GM18511 (cell line): Measurements from ENCODE around the gene CYP11A1.

Source experiments
- ATAC-seq: cut with Tn5 transposase; IDR thresholded peaks from one replicate; pipeline ENCODE4 v1.9.1; 2021; ENCODE audit warnings: mild to moderate bottlenecking, moderate library complexity; ENCODE audit not compliant: unreplicated experiment

The CYP11A1 gene

DNA sequence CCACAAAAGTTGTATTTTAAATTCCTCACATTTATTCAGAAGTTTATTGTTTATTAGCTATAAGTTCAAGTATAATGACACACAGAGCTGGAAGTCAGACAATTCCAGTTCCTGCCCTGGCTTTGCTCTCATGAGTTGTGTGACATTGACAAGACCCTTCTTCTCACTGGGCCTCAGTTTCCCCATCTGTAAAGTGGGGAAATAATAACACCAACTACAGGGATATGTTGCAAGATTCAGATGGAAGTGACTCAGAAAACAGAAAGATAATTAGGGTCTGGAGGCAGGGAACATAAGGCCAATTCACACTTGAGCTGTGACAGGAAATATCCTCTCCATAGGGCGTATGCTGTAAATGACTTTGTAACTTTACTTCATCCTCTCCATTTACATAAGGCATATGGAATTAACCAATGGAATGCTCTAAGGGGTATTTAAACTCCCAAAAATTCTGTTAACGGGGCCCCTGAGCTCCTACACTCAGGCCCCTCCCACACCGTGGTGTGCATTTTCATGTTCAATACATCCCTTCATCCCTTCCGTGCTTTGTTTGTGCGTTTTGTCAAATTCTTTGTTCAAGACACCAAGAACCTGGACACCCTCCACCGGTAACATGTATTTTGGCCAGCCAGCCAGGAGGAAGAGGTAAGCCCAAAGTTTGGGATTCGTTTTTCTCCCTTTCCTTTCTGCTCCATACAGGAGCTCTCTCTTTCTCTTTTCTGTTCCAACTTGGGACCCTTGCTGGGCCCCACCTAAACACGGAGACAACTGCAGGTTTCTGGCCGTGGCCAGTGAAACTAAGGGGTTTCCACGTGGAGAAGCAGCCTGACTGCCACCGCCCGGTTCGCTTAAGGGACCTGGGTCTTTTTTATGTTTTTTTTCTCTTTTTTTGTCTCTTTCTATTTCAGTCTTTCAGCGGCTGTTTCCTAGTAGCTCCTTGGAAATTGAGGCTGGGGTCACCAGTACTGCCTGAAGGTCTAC lies 16.9 kb downstream of the CYP11A1 start:
- ATAC-seq, result no peak

- ATAC-seq, result no peak
Measured at GRCh38 chr15:74349241-74349778, 18.1 kb downstream of the CYP11A1 start.

GRCh38 chr15:74347757-74348250 lies 19.6 kb downstream of the CYP11A1 start:
- no peak for ATAC-seq

DNA sequence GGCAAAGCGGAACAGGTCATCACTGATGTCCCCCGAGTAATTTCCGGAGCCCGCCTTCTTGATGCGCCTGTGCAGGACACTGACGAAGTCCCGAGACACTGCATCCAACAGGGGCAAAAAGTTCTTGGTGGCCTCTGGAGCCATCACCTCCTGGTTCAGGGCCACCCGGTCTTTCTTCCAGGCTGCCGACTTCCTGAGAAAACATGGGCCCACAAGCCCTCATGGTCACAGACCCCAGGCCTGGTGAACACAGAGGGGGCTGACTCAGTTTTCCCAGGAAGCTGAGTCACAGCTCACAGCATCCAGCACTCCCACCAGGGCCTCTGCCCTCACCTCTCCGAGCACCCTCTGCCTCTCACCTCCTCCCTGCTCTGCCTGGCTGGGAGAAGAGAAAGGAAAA lies 22.4 kb downstream of the CYP11A1 start:
- no peak for ATAC-seq

DNA sequence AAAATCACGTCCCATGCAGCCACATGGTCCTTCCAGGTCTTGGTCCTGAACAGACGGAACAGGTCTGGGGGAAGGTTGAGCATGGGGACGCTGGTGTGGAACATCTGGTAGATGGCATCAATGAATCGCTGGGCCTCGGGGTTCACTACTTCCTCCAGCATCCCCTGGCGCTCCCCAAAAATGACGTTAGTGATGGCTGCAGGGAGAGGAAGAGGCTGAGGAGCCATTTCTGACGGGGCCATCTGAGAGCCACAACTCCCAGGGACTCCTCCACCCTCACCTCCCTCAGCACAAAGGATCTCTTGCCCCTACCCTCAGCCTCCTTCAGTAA lies 23.7 kb downstream of the CYP11A1 start:
- ATAC-seq, result no peak

DNA sequence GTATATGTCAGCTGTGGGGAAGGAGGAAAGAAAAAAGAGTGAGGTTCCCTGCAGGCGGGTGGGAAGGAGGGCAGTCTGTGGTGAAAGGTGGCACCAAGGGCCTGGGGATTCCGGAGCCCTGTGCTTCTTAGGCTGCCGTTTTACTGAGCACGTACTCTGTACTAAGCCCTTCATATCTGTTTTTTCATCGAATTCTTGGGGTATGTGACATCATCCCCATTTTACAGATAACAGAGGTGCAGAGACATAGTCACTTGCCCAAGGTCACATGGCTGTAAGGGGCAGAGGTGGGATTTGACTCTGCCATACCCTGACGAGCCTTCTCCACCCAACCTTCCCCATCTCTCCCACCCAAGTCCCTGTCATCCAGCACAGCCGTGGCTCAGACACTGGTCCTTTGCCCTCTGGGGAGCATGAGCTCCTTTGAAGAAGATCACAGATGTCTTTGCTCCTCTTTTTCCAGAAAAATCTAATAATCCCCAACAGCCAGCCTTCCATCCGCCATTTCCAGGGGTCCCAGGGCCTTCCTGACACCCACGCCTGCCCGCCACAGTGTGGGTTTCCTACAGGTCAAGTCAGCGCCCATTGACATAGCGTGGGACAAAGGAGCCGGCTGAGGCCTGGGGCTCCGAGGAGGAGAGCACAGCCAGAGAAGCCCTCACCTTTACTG lies 24.2 kb downstream of the CYP11A1 start:
- ATAC-seq, result no peak

- no peak for ATAC-seq
Measured at GRCh38 chr15:74340150-74340549, 27.3 kb downstream of the CYP11A1 start.

DNA sequence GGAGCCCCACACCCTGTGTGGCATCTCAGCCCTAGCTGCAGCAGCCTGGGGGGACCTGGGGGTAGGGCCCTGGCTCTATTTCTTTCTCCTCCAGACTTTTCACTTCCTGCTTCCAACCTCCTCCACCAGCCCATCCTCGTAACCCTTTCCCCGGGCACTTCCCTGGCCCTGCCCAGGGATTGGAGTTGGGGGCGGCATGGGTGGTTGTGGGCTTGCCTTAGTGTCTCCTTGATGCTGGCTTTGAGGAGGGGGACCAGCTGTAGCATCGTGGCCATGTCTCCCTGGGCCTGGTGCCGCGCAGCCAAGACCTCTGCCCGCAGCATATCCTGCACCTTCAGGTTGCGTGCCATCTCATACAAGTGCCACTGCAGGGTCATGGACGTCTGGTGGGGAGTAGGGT lies 28.1 kb downstream of the CYP11A1 start:
- no peak for ATAC-seq

DNA sequence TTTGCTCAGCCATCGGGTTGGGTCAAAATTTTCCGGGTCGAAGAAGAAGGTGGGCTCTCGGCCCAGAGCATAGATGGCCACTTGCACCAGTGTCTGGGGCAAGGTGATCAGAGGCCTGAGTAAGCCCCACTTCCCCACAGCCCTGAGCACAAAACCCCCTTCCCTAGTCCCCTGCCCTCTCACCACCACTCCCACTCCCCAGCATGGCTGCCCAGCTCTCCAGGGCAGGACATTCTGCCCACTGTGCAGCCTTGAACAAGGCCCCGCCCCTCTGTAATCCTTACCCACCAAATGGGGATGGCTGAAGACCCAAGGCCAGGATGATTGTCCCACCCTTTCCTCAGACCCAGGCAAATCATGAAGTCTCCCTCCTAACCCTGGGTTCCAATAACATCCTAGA lies 28.8 kb downstream of the CYP11A1 start:
- ATAC-seq, result no peak

DNA sequence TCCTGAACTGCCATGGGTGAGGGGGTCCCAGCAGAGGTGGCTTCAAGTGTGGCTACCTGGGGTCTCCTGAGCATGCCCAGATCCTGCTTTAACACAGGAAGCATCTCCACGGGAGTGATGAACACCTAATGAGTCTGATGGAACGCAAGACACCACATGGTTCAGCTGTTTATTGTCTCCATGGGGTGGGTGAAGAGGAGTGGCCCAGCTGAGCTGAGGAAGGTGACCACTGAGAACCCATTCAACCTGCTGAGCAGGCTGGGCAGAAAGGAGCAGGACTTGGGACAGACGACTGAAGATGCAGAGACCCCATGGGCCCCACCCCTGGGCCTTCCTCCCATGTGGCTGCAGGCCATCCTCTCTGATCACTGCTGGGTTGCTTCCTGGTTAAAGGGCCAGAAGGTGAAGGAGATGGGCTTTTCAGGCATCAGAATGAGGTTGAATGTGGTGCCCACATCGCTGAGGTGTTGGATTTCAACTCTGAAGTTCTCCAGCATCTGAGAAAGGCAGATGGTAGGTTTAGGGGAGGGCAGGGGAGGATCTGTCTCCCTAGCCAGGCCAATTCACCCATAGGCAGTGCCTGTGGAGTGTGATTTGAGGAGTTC lies 29.7 kb downstream of the CYP11A1 start:
- no peak for ATAC-seq

DNA sequence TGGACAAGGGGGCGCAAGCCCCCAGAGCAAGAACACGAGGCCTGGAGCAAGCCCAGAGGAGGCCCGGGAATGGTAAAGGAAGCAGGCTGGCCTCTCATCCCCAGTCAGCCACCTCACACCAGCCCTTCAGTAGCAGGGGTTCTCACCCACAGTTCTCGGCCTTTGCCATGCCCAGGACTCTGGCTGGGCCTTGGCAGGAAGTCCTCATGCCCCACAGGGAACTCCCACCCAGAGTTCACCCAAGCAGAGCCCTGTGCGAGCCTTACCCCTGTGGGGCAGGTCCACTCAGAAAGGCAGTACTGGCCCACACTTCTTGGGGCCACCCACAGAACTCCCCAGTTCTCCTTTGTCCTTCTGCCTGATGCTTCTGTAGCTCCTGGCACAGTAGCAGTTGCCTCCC lies 30.3 kb downstream of the CYP11A1 start:
- ATAC-seq, result no peak

GRCh38 chr15:74336061-74337005 lies 31.1 kb downstream of the CYP11A1 start:
- ATAC-seq, result no peak

DNA sequence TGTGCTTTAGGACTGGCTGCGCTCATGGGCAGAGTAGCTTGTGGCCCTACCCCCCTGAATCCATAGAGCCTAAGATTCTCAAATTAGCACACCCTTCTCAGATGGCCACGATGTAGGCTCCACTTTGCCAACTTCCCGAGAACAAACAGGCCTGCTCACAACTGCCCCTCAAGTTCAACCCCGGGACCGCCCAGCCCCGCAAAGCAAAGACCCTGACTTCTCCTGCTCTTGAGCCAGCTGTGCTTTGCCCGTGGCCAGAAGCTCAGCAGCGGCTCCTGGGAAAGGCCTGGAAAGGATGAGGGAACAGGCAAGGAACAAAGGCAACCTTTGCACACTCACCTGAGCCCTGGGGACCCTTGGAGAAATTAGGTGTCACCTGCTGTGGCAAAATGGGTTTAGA lies 32.0 kb downstream of the CYP11A1 start:
- ATAC-seq, result no peak

DNA sequence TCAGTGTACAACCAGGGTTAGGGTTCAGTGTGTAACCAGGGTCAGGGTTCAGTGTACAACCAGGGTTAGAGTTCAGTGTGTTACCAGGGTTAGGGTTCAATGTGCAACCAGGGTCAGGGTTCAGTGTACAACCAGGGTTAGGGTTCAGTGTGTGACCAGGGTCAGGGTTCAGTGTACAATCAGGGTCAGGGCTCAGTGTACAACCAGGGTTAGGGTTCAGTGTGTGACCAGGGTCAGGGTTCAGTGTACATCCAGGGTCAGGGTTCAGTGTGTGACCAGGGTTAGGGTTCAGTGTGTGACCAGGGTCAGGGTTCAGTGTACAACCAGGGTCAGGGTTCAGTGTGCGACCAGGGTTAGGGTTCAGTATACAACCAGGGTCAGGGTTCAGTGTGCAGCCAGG lies 33.3 kb downstream of the CYP11A1 start:
- no peak for ATAC-seq

DNA sequence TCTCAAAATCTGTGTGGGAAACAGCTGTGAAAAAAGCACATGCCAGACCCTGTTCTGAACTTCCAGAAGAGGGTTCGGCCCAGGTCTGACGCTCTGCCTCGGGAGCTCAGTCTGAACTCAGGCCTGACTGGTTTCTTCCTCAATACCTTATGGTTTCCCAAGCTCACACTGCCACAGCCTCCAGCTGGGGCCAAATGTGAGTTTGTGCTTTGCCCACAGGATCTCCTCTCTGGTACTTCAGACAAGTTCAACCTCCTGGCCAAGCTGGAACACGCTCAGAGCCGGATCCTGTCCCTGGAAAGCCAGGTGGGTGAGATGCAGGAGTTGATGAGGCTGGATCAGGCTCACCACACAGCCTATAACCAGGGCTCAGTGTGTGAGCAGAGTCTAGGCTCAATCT lies 33.8 kb downstream of the CYP11A1 start:
- ATAC-seq, result no peak

DNA sequence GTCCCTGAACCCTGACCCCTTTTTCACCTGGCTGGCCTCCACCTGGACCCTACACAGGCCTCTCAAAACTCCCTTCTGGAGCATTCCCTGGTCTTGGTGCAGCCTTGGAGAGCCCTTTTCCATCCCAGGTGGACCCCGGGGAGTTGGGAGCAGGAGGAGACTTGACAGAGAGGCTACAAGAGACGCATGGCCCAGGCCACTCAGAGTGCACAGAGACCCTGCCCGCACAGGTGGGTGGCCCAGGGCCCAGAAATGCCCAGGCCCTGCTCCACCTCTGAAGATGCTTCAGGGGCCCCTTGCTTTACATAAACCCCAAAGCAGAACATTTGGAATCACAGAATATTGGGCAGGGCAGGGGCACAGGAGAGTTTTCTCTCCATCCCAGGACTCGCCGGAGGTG lies 34.4 kb downstream of the CYP11A1 start:
- no peak for ATAC-seq

DNA sequence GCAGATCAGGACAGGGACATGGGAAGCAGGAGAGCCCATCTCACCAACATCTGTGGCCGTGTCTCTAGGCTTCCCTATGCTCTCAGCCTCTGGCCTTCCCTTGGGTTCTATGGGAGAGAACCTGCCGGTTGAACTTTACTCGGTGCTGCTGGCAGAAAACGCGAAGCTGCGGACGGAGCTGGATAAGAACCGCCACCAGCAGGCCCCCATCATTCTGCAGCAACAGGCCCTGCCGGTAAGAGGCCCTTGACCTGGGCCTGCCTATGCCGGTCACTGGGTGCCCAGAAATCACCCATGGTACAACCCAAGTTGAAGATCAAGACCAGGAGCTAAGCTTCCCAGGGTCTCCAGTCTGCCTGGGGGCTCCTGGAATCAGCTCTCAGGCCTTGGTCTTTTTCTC lies 34.8 kb downstream of the CYP11A1 start:
- ATAC-seq, result no peak

DNA sequence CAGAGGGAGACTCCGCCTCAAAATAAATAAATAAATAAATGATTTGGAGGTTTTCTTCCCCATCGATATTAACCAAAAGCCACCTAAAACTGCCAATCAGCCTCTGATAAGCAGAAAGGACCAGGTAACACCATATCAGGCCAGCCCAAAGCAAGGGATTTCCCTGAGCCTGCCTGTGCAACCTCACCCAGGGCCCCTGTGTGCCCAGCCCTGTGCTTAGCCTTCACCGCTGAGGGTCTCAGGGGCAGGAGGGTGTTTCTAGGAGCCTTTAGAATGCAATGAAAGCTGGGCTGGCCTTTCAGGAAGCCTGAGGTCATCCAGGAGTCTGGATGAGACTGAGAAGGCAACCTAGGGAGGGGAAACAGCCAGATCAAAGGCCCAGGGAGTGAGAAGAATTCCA lies 35.4 kb downstream of the CYP11A1 start:
- no peak for ATAC-seq

DNA sequence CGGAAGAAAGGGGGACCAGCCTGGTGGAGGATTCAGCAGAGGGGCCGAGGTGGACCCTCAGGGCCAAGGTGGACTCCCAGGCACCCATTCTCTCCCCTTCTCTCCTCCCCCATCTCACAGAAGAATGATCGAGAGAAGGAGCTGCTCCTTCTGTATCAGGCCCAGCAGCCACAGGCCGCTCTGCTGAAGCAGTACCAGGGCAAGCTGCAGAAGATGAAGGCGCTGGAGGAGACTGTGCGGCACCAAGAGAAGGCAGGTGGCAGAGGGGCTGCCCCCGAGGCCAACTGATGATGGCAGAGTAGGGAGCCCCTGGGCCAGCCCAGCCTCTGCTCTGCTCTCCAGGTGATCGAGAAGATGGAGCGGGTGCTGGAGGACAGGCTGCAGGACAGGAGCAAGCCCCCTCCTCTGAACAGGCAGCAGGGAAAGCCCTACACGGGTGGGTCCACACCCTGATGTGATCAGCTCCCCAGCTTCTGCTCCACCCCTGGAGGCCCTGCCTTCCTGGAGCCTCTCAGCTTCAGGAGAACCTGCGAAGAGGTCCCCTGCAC lies 36.5 kb downstream of the CYP11A1 start:
- ATAC-seq, result no peak
